Measurements from ENCODE around the gene RCAN2. TPM values are rescaled to one million over a fixed set of nuclear protein-coding genes. Genes with fewer than 3 reads are reported as not detected.

The RCAN2 gene
- total and polyA plus RNA-seq, 2 donors (not counting 3 experiments of a cell fraction or from before 2014, with no cell fraction given) = 0.07 to 0.33 TPM

DNA sequence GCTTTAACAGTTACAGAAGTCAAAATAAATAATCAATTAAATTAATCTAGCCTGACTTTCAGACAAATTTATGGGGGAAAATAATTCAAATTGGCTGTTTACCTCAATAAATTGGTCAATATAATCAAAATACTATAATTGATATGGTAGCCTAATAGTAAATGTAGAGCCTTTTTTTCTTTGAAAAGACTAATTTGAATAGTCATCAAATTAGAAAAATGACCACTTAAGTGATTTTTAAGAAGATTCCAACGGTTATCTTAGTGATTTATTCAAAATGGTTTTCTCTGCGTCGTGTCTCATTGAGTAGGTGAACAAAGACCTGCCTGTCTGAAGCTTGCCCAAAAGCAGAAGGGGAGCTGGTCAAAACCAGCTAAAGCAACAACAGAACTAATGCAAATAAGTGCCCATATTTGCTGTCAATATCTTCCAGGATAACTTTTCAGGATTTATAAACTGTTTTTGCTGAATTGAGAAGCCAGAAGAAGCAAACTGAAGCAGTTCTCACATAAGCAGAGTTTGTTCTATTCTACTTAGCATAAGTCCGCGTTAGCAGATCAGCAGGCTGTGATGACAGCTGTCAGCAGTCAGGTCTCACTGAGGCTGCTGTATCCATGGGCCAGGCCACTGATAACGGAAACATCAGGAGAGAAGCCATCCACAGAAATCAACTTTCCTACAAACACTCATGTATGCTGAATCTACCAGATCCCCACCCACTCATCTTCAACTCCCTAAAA lies 7.0 kb downstream of the RCAN2 start:
- H2AFZ ChIP-seq (ENCODE audit: low read depth, low read length) = no peak overlapping the region
- no peak overlapping the region for H3K9ac ChIP-seq (replicated peaks; ENCODE audit: extremely low read depth, insufficient read depth, low read length)
- H3K9me3 ChIP-seq (replicated peaks; ENCODE audit: control insufficient read depth, insufficient read depth, low read length) = no peaks in the 10 kb centered on the region
- no peak overlapping the region for H3K4me2 ChIP-seq (ENCODE audit: insufficient read depth, low read length)
- TF ChIP-seq MAX (IDR thresholded peaks at IDR 0.05; ENCODE audit: insufficient read depth, insufficient read length) (no peak), FOS (IDR thresholded peaks at IDR 0.05; ENCODE audit: borderline replicate concordance, insufficient read depth, low read length) (no peak), CTCF (IDR thresholded peaks at IDR 0.05; ENCODE audit: extremely low read depth in 1 of 2, insufficient read depth in 1 of 2, low read depth in 1 of 2, low read length in 2 of 2) (no peak), POLR2AphosphoS5 (IDR thresholded peaks at IDR 0.05; ENCODE audit: insufficient read depth, low read depth, low read length) (no peak), EZH2 (IDR thresholded peaks at IDR 0.05; ENCODE audit: borderline replicate concordance, low read depth, low read length, severe bottlenecking) (no peak), GATA2 (IDR thresholded peaks at IDR 0.05; ENCODE audit: insufficient read depth, insufficient read length, low read depth, low read length) (no peak), POLR2A (IDR thresholded peaks at IDR 0.05; ENCODE audit: low read depth, low read length) (no peak), MYC (IDR thresholded peaks at IDR 0.05; ENCODE audit: low read depth, low read length) (no peak), JUN (IDR thresholded peaks at IDR 0.05; ENCODE audit: borderline replicate concordance, insufficient read depth, insufficient read length, low read depth) (no peak)
- FAIRE-seq = no peak
- no TSS peak for BruUV-seq (replicated peaks)
- intact Hi-C loops (cut with micrococcal nuclease) (no loop called here), dilution Hi-C loops (cut with MboI; ENCODE audit: extremely low pct_ligation_motif_present, low sequenced_read_pairs) (no loop called here)
- no peaks in the 10 kb centered on the region for H3K36me3 ChIP-seq (ENCODE audit: control insufficient read depth in 2 of 2, extremely low read depth in 1 of 2, insufficient read depth in 2 of 2, low read length in 2 of 2)
- no peaks in the 10 kb centered on the region for H3K4me1 ChIP-seq (ENCODE audit: control insufficient read depth, extremely low read depth, insufficient read depth, low read length)
- POLR2A ChIA-PET = no interaction called here
- CTCF ChIA-PET = interaction anchor here (1.3 kb wide), 1 partner anchor 9 kb away, joined by 3 read pairs; no protein-coding TSS in a partner anchor
- H3K79me2 ChIP-seq (ENCODE audit: control insufficient read depth, insufficient read depth, low read length) = no peaks in the 10 kb centered on the region
- H3K27ac ChIP-seq (ENCODE audit: insufficient read depth, low read depth, low read length) = no peak overlapping the region
- peaks cover 3 to 9% of the 10 kb centered on the region in 2 experiments for H3K27me3 ChIP-seq (ENCODE audit: control insufficient read depth in 2 of 2, insufficient read depth in 2 of 2, low read length in 2 of 2)
- H3K9me1 ChIP-seq (replicated peaks; ENCODE audit: control insufficient read depth, extremely low read depth, insufficient read depth, low read length) = no peaks in the 10 kb centered on the region
- no peak overlapping the region for H3K4me3 ChIP-seq (replicated peaks in 1 of 3; ENCODE audit: insufficient read depth in 1 of 3, low read depth in 1 of 3, low read length in 3 of 3)
- no peaks in the 10 kb centered on the region for H4K20me1 ChIP-seq (replicated peaks; ENCODE audit: control insufficient read depth, extremely low read depth, insufficient read depth, low read length)
- no peak for DNase-seq (ENCODE audit: low read depth, low spot score)
